HUES6 (cell line): ENCODE results near the gene RYR1.

Source experiments
- H3K27ac ChIP-seq: 2 replicates; pipeline ENCODE4 v1.7.0; 2013; ENCODE audit warnings: low read depth, mild to moderate bottlenecking, low read length, inconsistent platforms
- H3K27me3 ChIP-seq: 2 replicates; pipeline ENCODE4 v1.6.1; 2013; ENCODE audit warnings: low read length; ENCODE audit not compliant: control insufficient read depth, insufficient read depth
- H3K36me3 ChIP-seq: 2 replicates; pipeline ENCODE4 v1.6.1; 2013; ENCODE audit warnings: low read length; ENCODE audit not compliant: control insufficient read depth, insufficient read depth
- H3K4me1 ChIP-seq: 2 replicates; pipeline ENCODE4 v1.6.1; 2013; ENCODE audit warnings: low read length; ENCODE audit not compliant: control insufficient read depth, insufficient read depth
- H3K4me3 ChIP-seq: 2 replicates; pipeline ENCODE4 v1.5.1; 2013; ENCODE audit warnings: low read depth, low read length
- H3K9ac ChIP-seq: one replicate; pipeline ENCODE4 v1.6.1; 2013; ENCODE audit warnings: mild to moderate bottlenecking, low read length
- H3K9me3 ChIP-seq: 2 replicates; pipeline ENCODE4 v1.6.1; 2013; ENCODE audit warnings: low read depth, low read length; ENCODE audit not compliant: control insufficient read depth, insufficient read depth

Gene RYR1

DNA sequence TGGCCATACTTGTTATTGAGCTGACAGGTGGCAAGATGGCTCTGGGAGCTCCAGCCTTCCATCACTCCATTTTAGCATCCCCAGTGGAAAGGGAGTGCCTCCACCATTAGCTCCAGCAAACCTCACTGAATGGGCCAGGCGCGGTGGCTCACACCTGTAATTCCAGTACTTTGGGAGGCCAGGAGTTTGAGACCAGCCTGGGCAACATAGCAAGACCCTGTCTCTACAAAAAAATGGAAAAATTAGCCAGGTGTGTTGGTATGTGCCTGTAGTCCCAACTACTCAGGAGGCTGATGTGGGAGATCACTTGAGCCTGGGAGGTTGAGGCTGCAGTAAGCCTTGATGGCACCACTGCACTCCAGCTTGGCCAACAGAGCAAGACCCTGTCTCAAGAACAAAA lies 98.0 kb downstream of the RYR1 start:
- Histone ChIP-seq H3K9ac (no peak overlapping the region), H3K4me1 (no peaks in the 10 kb centered on the region), H3K4me3 (no peak overlapping the region), H3K27me3 (no peaks in the 10 kb centered on the region), H3K9me3 (peaks cover 17% of the 10 kb centered on the region), H3K27ac (no peak overlapping the region), H3K36me3 (peaks cover 19% of the 10 kb centered on the region)

DNA sequence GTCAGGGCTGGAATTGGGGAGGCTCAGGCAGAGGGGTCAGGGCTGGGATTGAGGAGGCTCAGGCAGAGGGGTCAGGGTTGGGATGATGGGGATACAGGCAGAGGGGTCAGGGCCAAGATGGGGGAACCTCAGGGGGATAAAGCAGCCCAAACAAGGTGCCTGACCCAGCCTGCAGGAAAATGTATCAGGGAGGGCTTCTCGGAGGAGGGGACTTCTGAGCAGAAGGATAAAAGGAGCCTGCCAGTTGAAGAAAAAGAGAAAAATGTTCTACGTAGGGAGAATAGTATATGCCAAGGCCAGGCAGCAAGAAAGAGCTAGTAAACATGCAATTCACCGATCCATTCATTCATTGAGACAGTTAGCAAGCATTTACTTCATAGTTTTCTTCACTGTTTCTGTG lies 99.4 kb downstream of the RYR1 start:
- peaks cover 21% of the 10 kb centered on the region for H3K36me3 ChIP-seq
- H3K9ac ChIP-seq, result no peak overlapping the region
- no peak overlapping the region for H3K27ac ChIP-seq
- no peaks in the 10 kb centered on the region for H3K4me1 ChIP-seq
- H3K4me3 ChIP-seq, result no peak overlapping the region
- peaks cover 17% of the 10 kb centered on the region for H3K9me3 ChIP-seq
- no peaks in the 10 kb centered on the region for H3K27me3 ChIP-seq

DNA sequence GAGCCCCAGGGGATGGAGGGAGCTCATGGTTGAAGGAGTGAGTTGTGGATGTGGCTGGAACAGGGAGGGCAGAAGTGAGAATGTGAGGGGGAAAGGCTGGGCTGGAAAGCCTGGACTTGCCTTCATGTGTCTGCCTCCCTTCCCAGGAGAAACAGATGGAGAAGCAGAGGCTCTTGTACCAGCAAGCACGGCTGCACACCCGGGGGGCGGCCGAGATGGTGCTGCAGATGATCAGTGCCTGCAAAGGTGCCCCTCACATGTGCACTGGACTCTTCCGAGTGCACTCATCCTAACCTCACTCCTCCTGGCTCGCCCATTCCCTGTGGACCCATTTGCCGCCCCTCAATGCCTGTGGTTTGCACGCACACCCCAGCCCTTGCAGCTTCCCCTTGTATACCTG lies 101.1 kb downstream of the RYR1 start:
- Histone ChIP-seq H3K9ac (no peak overlapping the region), H3K36me3 (peaks cover 21% of the 10 kb centered on the region), H3K4me3 (no peak overlapping the region), H3K27ac (no peak overlapping the region), H3K4me1 (no peaks in the 10 kb centered on the region), H3K9me3 (peaks cover 17% of the 10 kb centered on the region), H3K27me3 (no peaks in the 10 kb centered on the region)

DNA sequence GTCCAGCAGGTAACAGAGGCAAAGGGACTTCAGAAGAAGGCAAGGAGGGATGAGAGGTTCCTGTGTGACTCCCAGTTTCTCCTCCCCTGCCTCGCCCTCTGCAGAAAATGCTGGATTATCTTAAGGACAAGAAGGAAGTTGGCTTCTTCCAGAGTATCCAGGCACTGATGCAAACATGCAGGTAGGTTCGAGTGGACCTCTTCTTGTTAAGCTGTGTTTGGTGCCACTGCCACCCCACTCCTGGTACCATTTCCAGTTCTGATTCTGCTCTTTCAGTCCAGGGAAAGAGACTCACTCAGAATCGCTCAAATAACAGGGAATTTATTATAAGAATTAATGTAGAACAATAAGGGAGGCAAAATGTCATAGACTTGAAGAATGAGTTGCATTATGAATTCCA lies 101.7 kb downstream of the RYR1 start:
- no peaks in the 10 kb centered on the region for H3K4me1 ChIP-seq
- H3K9me3 ChIP-seq, result peaks cover 17% of the 10 kb centered on the region
- H3K9ac ChIP-seq, result no peak overlapping the region
- no peaks in the 10 kb centered on the region for H3K27me3 ChIP-seq
- no peak overlapping the region for H3K4me3 ChIP-seq
- H3K36me3 ChIP-seq, result peaks cover 21% of the 10 kb centered on the region
- H3K27ac ChIP-seq, result no peak overlapping the region

DNA sequence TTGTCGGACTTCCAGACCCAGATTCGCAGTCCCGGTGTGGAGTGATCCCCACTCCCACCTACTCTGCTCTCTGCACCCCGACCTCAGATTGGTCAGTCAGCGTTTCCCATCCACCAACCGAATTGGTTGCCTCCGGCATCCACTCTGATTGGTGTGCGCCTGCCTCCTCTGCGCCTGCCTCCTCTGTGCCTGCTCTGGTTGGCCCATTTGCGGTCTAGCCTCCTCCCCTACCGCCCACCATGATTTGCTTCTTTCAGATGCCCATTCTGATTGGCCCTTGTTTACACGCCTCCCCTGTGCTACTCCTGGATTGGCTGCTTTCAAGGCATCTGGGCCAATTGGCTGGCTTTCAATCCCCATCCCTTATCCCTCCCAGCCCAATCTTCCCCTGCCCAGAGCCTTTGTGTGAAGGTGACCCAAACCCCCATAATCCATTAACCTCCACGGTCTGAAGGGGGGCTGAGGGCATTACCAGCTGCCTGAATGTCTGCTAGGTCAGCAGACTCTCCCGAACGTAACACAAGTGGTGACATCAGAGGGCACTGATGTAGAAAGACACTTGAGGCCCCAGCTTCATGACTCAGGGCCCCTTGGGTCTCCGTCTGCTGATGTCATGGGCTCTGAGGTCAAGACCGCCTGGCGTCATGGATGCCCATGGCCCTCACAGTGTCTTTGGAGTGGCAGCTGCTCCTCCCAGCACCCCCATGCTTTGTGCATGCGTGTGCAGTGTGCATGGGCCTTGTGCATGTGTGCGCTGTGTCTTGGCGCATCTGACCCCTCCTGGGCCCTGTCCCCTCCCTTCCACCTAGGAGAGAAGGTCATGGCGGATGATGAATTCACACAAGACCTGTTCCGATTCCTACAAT lies 103.8 kb downstream of the RYR1 start:
- Histone ChIP-seq H3K9ac (no peak overlapping the region), H3K9me3 (peaks cover 17% of the 10 kb centered on the region), H3K27me3 (no peaks in the 10 kb centered on the region), H3K4me3 (no peak overlapping the region), H3K4me1 (no peaks in the 10 kb centered on the region), H3K27ac (no peak overlapping the region), H3K36me3 (peaks cover 18% of the 10 kb centered on the region)

DNA sequence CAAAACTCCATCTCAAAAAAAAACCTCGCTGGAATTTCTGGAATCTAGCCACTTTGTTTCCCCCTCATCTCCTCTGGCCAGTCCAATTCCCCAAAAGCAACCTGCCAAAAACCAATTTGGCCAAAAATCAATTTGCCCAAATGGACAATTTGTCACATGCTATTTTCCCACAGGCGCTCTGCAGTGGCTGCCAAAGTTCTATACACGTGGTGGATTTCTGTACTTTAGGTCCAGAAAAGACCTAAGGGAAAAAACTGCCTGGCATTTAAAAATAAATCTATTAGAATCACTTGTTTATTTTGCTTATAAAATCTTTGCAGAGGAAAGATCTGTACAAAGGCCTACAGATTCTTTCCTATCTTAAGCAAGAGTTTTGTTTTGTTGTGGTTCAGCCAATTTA lies 104.9 kb downstream of the RYR1 start:
- Histone ChIP-seq H3K9ac (no peak overlapping the region), H3K27ac (no peak overlapping the region), H3K4me1 (no peaks in the 10 kb centered on the region), H3K9me3 (peaks cover 17% of the 10 kb centered on the region), H3K27me3 (no peaks in the 10 kb centered on the region), H3K4me3 (no peak overlapping the region), H3K36me3 (peaks cover 18% of the 10 kb centered on the region)

DNA sequence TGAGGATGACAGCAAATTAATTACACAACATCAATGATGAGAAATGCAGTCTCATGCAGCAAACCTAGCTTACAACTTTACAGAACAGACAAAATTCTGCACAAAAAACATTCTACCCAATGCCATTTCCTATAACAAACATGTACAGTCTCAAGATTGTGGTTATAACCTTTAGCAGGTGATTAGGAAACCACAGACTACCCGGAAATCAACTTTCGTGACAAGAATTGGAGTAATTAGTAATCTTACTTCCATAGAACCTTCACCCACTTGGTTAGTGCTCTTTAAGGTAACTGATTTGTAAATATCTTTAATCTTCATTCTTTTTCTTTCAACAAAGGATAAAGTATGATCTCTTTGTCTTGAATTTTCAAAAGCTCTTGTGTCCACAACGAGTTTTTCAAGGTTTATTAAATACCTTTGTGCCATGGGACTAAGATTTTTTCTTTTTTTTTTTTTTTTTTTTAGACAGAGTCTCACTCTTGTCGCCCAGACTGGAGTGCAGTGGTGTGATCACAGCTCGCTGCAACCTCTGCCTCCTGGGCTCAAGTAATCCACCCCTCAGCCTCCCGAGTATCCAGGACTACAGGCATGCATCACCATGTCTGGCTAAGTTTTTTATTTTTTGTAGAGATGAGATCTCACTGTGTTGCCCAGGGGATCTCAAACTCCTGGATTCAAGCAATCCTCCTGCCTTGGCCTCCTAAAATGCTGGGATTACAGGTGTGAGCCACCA lies 105.5 kb downstream of the RYR1 start:
- H3K9me3 ChIP-seq, result peaks cover 17% of the 10 kb centered on the region
- H3K4me3 ChIP-seq, result no peak overlapping the region
- no peak overlapping the region for H3K27ac ChIP-seq
- peaks cover 18% of the 10 kb centered on the region for H3K36me3 ChIP-seq
- no peaks in the 10 kb centered on the region for H3K4me1 ChIP-seq
- H3K9ac ChIP-seq, result no peak overlapping the region
- no peaks in the 10 kb centered on the region for H3K27me3 ChIP-seq

DNA sequence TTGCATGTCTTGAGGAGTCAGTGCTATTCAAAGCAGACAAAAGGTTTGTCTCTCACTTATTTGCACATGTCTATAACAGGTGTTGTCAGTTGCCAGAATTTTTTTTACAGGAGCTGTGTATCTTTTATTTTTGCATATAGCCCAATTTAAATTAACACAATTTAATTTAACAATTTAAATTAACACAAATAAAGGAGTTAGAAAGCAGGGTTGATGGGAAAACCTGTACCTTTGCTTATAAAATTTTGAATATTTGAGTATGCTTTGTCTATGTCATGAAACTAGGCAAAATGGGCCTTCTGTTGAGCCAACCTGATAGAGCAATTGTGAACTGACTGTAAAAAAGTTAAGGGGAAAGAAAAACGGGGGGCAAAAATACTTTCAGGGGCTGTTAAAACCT lies 106.3 kb downstream of the RYR1 start:
- Histone ChIP-seq H3K27me3 (no peaks in the 10 kb centered on the region), H3K4me1 (peaks cover 8% of the 10 kb centered on the region), H3K4me3 (no peak overlapping the region), H3K9ac (no peak overlapping the region), H3K27ac (no peak overlapping the region), H3K9me3 (peaks cover 11% of the 10 kb centered on the region), H3K36me3 (peaks cover 12% of the 10 kb centered on the region)

DNA sequence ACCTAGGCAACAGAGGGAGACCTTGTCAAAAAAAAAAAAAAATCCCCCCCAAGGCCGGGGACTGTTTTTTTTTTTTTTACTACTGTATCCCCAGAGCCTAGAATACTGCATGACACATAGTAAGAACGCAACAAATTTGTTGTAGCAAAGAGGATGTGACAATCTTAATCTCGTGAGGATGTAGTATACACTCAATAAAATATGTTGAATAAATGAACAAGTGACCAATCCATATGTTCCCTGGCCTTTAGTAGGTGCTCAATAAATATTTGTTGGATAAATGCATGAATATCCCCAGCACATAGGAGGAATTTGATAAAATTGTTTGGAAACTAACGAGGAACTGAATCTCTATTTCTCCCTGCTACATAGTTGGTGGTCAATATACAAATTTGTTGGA lies 108.5 kb downstream of the RYR1 start:
- Histone ChIP-seq H3K4me1 (peaks cover 11% of the 10 kb centered on the region), H3K9ac (no peak overlapping the region), H3K36me3 (0 out of 2 replicates have a peak, but pooled peaks cover 2% of the 10 kb centered on the region), H3K9me3 (no peaks in the 10 kb centered on the region), H3K4me3 (no peak overlapping the region), H3K27me3 (no peaks in the 10 kb centered on the region), H3K27ac (no peak overlapping the region)

DNA sequence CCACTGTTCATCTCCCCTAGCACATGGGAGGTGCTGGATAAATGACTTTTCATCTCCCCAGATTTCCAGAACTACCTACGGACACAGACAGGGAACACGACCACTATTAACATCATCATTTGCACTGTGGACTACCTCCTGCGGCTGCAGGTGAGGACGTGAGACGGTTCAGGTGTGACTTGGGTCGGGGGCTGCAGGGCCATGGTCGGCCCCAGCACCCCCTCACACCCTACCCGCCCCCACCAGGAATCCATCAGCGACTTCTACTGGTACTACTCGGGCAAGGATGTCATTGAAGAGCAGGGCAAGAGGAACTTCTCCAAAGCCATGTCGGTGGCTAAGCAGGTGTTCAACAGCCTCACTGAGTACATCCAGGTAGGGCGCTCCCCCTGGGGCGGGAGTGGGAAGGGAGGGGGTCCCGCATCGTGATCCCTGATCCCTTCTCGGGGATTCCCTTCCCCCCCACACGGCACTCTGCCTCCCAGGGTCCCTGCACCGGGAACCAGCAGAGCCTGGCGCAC lies 109.9 kb downstream of the RYR1 start:
- Histone ChIP-seq H3K9me3 (no peaks in the 10 kb centered on the region), H3K4me3 (no peak overlapping the region; the same call in 1 of the 2 replicates)

More for the DNA sequence above, 109.9 kb downstream of the RYR1 start:
- Histone ChIP-seq H3K27me3 (no peaks in the 10 kb centered on the region), H3K36me3 (no peaks in the 10 kb centered on the region), H3K9ac (no peak overlapping the region), H3K27ac (no peak overlapping the region), H3K4me1 (peaks cover 11% of the 10 kb centered on the region)
